AG04450 (cell line): ENCODE results near the gene MAP6D1. TPM values are rescaled to one million over a fixed set of nuclear protein-coding genes. Genes with fewer than 3 reads are reported as not detected.

Source experiments
- CTCF ChIA-PET: fragments of 300-600, 350-600 bp; formaldehyde crosslinking; extraction: SDS; loops from one replicate; lab custom pipeline; 2022; ENCODE audit warnings: antibody characterized with exemption, inconsistent platforms; lab: Charles Lee
- POLR2A ChIA-PET: fragments of 350-600 bp; formaldehyde crosslinking; extraction: SDS; loops from one replicate; lab custom pipeline; 2021; ENCODE audit warnings: antibody characterized with exemption, inconsistent platforms; lab: Yijun Ruan, JAX
- DNase-seq: peaks from one replicate; pipeline ENCODE4 v3.0.0-alpha.2; 2011; ENCODE audit warnings: low read depth, low spot score
- H3K27ac ChIP-seq: one replicate; pipeline ENCODE4 v1.5.1; 2012; ENCODE audit warnings: low read depth, low read length, control low read depth
- H3K27me3 ChIP-seq: one replicate; pipeline ENCODE4 v1.6.0; 2012; ENCODE audit warnings: low read length; ENCODE audit not compliant: control insufficient read depth, insufficient read depth
- H3K4me3 ChIP-seq: 2 replicates; pipeline ENCODE4 v1.5.1; 2011; ENCODE audit warnings: mild to moderate bottlenecking, low read depth, low read length, control low read depth
- H3K9me3 ChIP-seq: 2 replicates; pipeline ENCODE4 v1.5.1; 2012; ENCODE audit warnings: low read length; ENCODE audit not compliant: control insufficient read depth, insufficient read depth
- CTCF ChIP-seq: IDR thresholded peaks from 2 replicates; pipeline ENCODE4 v1.5.1; 2011; ENCODE audit warnings: low read depth, low read length, control low read depth, inconsistent platforms
- polyA plus RNA-seq: library from polyadenylated mRNA; depleted of rRNA; stranded (reverse); fragments of >200 nt; gene quantifications from 2 replicates; pipeline ENCODE4 v1.2.3, GENCODE V29; 2011

MAP6D1 gene
- polyA plus RNA-seq, 1 experiment = 6.1 TPM

GRCh38 chr3:183844606-183845005, 19.2 kb upstream of the MAP6D1 start:
- no peak for TF ChIP-seq CTCF
- H3K9me3 ChIP-seq = no peaks in the 10 kb centered on the region
- no peak overlapping the region for H3K4me3 ChIP-seq
- H3K27me3 ChIP-seq = no peaks in the 10 kb centered on the region
- H3K27ac ChIP-seq = no peak overlapping the region
- ChIA-PET CTCF (interaction anchor here (0.5 to 2.6 kb wide), 4 partner anchors 40 to 51 kb away, joined by 3 to 8 read pairs (median 5); partner anchors contain the start of gene PARL), POLR2A (interaction anchor here (1.0 kb wide), 1 partner anchor 40 kb away, joined by 3 read pairs; the partner anchor contains the start of gene PARL)
- DNase-seq = peak; percentile 62

- CTCF ChIA-PET = no interaction called here
- no peak for TF ChIP-seq CTCF
- no peak overlapping the region for H3K27ac ChIP-seq
- no peaks in the 10 kb centered on the region for H3K9me3 ChIP-seq
- H3K4me3 ChIP-seq = no peak overlapping the region
- no peak for DNase-seq
- no peaks in the 10 kb centered on the region for H3K27me3 ChIP-seq
- POLR2A ChIA-PET = no interaction called here
These were observed 14.4 kb upstream of the MAP6D1 start for GRCh38 chr3:183839751-183840150.

- ChIA-PET CTCF (no interaction called here), POLR2A (no interaction called here)
- no peak for TF ChIP-seq CTCF
- H3K27ac ChIP-seq = no peak overlapping the region
- H3K9me3 ChIP-seq = no peaks in the 10 kb centered on the region
- H3K27me3 ChIP-seq = no peaks in the 10 kb centered on the region
- DNase-seq = no peak
- no peak overlapping the region for H3K4me3 ChIP-seq
These were observed 12.5 kb upstream of the MAP6D1 start for GRCh38 chr3:183837894-183838293.

GRCh38 chr3:183837390-183837789, 12.0 kb upstream of the MAP6D1 start:
- TF ChIP-seq CTCF = no peak
- CTCF ChIA-PET = no interaction called here
- POLR2A ChIA-PET = no interaction called here
- no peak overlapping the region for H3K4me3 ChIP-seq
- no peaks in the 10 kb centered on the region for H3K27me3 ChIP-seq
- no peak for DNase-seq
- H3K27ac ChIP-seq = no peak overlapping the region
- no peaks in the 10 kb centered on the region for H3K9me3 ChIP-seq

GRCh38 chr3:183833516-183833915, 8.1 kb upstream of the MAP6D1 start:
- no peak for DNase-seq
- H3K27me3 ChIP-seq = no peaks in the 10 kb centered on the region
- CTCF ChIA-PET = interaction anchor here (2.1 kb wide), 1 partner anchor 8 kb away, joined by 6 read pairs; the partner anchor contains the start of gene MAP6D1

More at GRCh38 chr3:183833516-183833915, 8.1 kb upstream of the MAP6D1 start:
- Histone ChIP-seq H3K27ac (no peak overlapping the region), H3K4me3 (no peak overlapping the region), H3K9me3 (no peaks in the 10 kb centered on the region)
- no peak for TF ChIP-seq CTCF
- POLR2A ChIA-PET = interaction anchor here (0.7 kb wide), 1 partner anchor 48 kb away, joined by 3 read pairs; no protein-coding TSS in a partner anchor
